Measurements from ENCODE around the gene TATDN2.

TATDN2 gene

GRCh38 chr3:10248184-10248983, at the start of gene TATDN2:
TSS of gene TATDN2 (plus strand) at chr3:10248459. CDS start at chr3:10249201, 742 bp downstream.
- TF ChIP-seq CTCF (IDR thresholded peaks at IDR 0.05) = no peak

GRCh38 chr3:10198761-10199649, 49.3 kb upstream of the TATDN2 start:
- TF ChIP-seq CTCF (IDR thresholded peaks at IDR 0.05) = no peak

- no peak for TF ChIP-seq CTCF (IDR thresholded peaks at IDR 0.05)
Measured at GRCh38 chr3:10204921-10205320, 43.3 kb upstream of the TATDN2 start.

- TF ChIP-seq CTCF (IDR thresholded peaks at IDR 0.05) = no peak
Measured at GRCh38 chr3:10205451-10206165, 42.7 kb upstream of the TATDN2 start.

GRCh38 chr3:10206166-10206511, 42.1 kb upstream of the TATDN2 start:
- TF ChIP-seq CTCF (IDR thresholded peaks at IDR 0.05) = no peak

GRCh38 chr3:10213156-10213792, 35.0 kb upstream of the TATDN2 start:
- no peak for TF ChIP-seq CTCF (IDR thresholded peaks at IDR 0.05)

All from LNCAP (cell line).